ENCODE measurements around the gene GALNT6.

GRCh38 chr12:51378749-51379148, 12.5 kb downstream of the GALNT6 start:
- TF ChIP-seq CTCF (conservative IDR thresholded peaks at IDR 0.05; ENCODE audit: low read depth, low read length), result no peak
- TF ChIP-seq EZH2 (IDR thresholded peaks at IDR 0.05; ENCODE audit: low read length, unreplicated experiment), result no peak

Data from PC-3 (cell line).